Measurements from ENCODE around the gene KRTAP10-3. TPM values are rescaled to one million over a fixed set of nuclear protein-coding genes. Genes with fewer than 3 reads are reported as not detected.

Gene KRTAP10-3
- total RNA-seq, 1 donor from 2014 or later, result not detected

- Mint-ChIP-seq H3K27me3 (ENCODE audit: unreplicated experiment) (no peaks in the 10 kb centered on the region), H3K4me1 (ENCODE audit: unreplicated experiment) (no peaks in the 10 kb centered on the region), H3K4me3 (ENCODE audit: unreplicated experiment) (no peak overlapping the region), H3K36me3 (ENCODE audit: unreplicated experiment) (no peaks in the 10 kb centered on the region), H3K27ac (ENCODE audit: unreplicated experiment) (no peak overlapping the region), H3K9me3 (ENCODE audit: unreplicated experiment) (no peaks in the 10 kb centered on the region)
- TF ChIP-seq CTCF (IDR thresholded peaks at IDR 0.05), result no peak
- no peak for DNase-seq (ENCODE audit: extremely low spot score, unreplicated experiment)
Observed at GRCh38 chr21:44524414-44525371, 33.9 kb downstream of the KRTAP10-3 start.

- H3K27ac Mint-ChIP-seq (ENCODE audit: unreplicated experiment), result no peak overlapping the region
- H3K27me3 Mint-ChIP-seq (ENCODE audit: unreplicated experiment), result no peaks in the 10 kb centered on the region
- H3K9me3 Mint-ChIP-seq (ENCODE audit: unreplicated experiment), result no peaks in the 10 kb centered on the region
- no peak for TF ChIP-seq CTCF (IDR thresholded peaks at IDR 0.05)
- no peak overlapping the region for H3K4me3 Mint-ChIP-seq (ENCODE audit: unreplicated experiment)
- H3K36me3 Mint-ChIP-seq (ENCODE audit: unreplicated experiment), result no peaks in the 10 kb centered on the region
- no peak for DNase-seq (ENCODE audit: extremely low spot score, unreplicated experiment)
- no peaks in the 10 kb centered on the region for H3K4me1 Mint-ChIP-seq (ENCODE audit: unreplicated experiment)
Observed at GRCh38 chr21:44523567-44524413, 34.8 kb downstream of the KRTAP10-3 start.

GRCh38 chr21:44522753-44523204 lies 35.8 kb downstream of the KRTAP10-3 start:
- no peak for TF ChIP-seq CTCF (IDR thresholded peaks at IDR 0.05)
- Mint-ChIP-seq H3K27ac (ENCODE audit: unreplicated experiment) (no peak overlapping the region), H3K4me1 (ENCODE audit: unreplicated experiment) (no peaks in the 10 kb centered on the region)

GRCh38 chr21:44521928-44522752 lies 36.5 kb downstream of the KRTAP10-3 start:
- Mint-ChIP-seq H3K27ac (ENCODE audit: unreplicated experiment) (no peak overlapping the region), H3K36me3 (ENCODE audit: unreplicated experiment) (no peaks in the 10 kb centered on the region), H3K4me1 (ENCODE audit: unreplicated experiment) (no peaks in the 10 kb centered on the region), H3K9me3 (ENCODE audit: unreplicated experiment) (no peaks in the 10 kb centered on the region), H3K27me3 (ENCODE audit: unreplicated experiment) (no peaks in the 10 kb centered on the region), H3K4me3 (ENCODE audit: unreplicated experiment) (no peak overlapping the region)
- no peak for TF ChIP-seq CTCF (IDR thresholded peaks at IDR 0.05)
- DNase-seq (ENCODE audit: extremely low spot score, unreplicated experiment), result no peak

More at GRCh38 chr21:44522753-44523204, 35.8 kb downstream of the KRTAP10-3 start:
- Mint-ChIP-seq H3K4me3 (ENCODE audit: unreplicated experiment) (no peak overlapping the region), H3K9me3 (ENCODE audit: unreplicated experiment) (no peaks in the 10 kb centered on the region), H3K36me3 (ENCODE audit: unreplicated experiment) (no peaks in the 10 kb centered on the region), H3K27me3 (ENCODE audit: unreplicated experiment) (no peaks in the 10 kb centered on the region)
- no peak for DNase-seq (ENCODE audit: extremely low spot score, unreplicated experiment)
